GM19239 (cell line): Measurements from ENCODE around the gene PSMA6.
"Not testable (repeated sequence)": the region's sequence is repeated elsewhere in the genome, so short reads cannot be mapped to it uniquely, and the experiment has no call there.

Experiments
- DNase-seq: peaks from one replicate; pipeline ENCODE4 v3.0.0; 2011; ENCODE audit warnings: low spot score; ENCODE audit not compliant: insufficient read length
- FAIRE-seq: peaks from 2 replicates; lab custom pipeline; 2011; peaks lifted over from hg19 to GRCh38; lab: Jason Lieb, UNC

The PSMA6 gene

DNA sequence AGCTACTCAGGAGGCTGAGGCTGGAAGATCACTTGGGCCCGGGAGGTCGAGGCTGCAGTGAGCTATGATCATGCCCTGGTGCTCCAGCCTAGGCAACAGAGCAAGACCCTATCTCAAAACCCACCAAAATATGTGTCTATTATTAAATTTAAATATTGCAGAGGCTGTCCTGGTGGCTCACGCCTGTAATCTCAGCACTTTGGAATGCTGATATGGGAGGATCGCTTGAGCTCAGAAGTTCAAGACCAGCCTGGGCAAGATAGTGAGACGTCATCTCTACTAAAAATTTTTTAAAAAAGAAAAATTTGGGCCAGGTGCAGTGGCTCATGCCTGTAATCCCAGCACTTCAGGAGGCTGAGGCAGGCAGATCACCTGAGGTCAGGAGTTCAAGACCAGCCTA lies 13.9 kb downstream of the PSMA6 start:
- no peak for FAIRE-seq
- no peak for DNase-seq

DNA sequence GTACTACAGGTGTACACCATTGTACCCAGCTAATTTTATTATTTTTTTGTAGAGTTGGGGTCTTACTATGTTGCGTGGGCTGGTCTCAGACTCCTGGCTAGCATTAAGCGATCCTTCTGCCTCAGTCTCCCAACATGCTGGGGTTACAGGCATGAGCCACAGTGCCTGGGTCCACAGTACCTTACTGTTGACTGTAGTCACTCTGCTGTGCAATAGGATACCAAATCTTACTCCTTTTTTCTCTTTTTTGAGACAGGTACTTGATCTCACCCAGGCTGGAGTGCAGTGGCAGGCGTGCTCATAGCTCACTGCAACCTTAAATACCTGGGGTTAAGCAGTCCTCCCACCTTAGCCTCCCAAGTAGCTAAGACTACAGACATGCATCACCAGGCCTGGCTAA lies 25.6 kb downstream of the PSMA6 start:
- DNase-seq (no peak), FAIRE-seq (no peak)

DNA sequence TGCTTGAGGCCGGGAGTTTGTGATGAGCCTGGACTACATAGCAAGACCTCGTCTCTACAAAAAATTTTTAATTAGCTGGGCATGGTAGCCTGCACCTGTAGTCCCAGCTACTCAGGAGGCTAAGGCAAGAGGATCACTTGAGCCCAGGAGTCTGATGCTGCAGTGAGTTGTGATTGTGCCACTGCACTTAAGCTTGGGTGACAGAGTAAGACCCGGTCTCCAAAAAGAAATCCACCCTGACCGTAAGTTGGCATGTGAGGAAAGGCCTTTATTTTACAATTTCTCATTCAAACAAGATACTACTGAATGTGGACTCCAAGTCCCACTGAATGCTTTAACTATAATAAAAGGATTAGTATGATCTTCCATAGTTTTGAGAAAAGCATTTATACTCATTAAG lies 27.3 kb downstream of the PSMA6 start:
- DNase-seq (no peak), FAIRE-seq (no peak)

DNA sequence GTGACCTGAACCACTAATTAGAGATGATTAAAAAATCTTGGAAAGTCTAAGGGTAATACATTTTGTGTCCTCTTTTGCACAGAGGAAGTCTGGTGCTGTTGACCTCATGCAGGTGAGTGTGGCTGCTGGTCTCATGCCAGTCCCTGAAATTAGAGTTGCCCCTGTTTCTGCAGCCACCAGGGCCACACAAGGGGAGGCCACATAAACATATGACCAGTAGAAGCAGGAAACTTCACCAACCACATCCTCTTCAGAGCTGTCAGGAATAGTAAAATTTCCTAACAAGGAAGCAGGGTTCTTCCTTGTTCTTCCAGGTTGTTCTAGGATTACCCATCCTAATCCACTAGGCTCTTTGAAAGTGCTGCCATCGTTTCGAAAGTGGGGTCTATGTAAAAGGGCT lies 28.3 kb downstream of the PSMA6 start:
- FAIRE-seq, result no peak

DNA sequence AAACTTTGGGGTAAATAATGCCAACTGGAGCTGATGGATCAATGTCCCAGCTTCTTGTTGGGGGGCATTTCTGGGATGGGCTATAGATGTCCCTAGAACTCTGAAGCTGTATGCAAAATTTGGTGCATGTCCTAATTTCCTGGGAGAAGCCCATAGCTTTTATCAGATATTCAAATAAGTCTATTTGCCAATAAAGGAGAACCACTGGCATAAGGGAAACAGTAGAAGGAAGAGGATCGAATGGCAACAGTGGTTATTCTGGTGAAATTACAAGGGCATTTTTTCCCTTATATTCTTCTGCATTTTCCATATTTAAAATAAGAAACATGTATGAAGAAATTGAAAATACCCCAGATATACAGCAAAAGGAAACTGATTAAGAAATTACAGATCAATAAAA lies 34.2 kb downstream of the PSMA6 start:
- no peak for FAIRE-seq

More for the DNA sequence above, 28.3 kb downstream of the PSMA6 start:
- no peak for DNase-seq

DNA sequence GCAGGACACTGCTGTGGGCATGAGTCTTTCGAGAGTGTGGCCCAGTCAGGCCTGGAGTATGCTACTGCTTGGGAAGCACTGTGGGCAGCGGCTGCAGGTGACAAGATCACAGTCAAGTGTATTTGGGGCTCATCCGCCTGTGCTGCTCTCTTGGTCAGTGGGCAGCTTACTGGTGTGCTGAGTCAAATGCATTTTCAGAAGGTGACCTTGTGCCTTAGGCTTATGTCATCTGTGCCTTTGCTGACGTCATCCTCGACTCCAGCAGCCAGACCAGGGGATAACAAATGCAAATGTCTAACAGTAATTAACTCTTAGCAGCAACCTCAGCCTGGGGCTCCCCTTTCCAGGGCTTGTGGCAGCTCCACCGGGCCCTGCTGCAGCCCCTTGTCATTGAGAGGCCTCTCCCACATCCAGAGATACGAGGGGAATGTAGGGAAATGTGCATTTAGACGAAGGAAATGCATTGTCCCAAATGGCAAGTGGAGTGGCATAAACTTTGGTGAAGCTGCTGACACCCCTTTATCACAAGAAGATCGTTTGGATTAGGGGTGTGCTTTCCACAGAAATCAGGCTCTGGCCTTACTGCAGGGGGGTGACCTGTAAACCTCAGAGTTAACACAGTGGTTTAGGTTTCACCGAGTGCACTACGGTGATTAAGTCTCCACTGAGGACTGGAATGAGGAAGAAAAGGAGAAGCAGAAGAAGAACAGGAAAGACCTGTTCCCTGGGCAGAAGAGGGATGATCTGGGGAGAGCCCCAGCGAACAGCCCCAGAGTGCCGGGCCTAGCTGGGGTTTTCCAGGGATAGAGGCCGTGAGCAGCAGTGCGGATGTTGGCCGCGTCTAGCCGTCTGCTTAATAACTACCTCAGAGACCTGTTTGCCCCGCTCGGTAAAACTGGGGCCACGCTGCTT lies 39.7 kb downstream of the PSMA6 start:
- no peak for DNase-seq
- no peak for FAIRE-seq

More for the DNA sequence above, 34.2 kb downstream of the PSMA6 start:
- no peak for DNase-seq

DNA sequence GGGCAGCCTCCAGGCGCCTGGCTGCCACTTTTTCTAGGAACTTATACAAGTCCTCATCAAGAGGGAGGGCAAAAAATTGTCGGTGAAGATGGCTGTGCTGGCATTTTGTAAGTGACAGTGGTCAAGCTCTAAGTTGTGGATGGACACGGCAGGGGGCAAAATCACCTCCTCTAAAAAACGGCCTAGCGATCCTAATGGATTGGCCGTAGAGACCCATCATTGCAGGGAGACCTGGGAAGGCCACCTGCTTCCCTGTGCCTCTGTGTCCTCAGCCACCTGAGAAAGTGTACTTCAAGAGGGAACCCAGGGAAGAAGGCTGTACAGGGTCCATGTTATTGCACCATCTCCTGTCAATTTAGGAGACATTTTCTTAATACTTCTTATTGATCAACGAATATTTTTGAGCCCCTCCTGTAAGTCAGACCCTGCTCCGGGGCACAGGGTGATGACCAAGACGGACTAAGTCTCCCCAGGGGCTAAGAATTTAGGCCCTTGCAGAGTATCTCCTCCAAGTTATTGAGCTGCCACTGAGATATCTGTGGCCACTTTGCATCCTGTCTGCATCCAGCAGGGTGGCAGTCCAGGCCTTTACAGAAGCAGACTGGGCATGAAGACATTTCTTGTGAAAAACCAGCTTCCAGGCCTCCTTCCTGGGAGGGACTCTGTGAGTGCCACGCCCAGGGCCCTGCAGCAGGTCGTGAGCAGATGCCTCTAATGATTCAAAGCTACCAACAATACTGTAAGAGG lies 40.5 kb downstream of the PSMA6 start:
- no peak for DNase-seq
- no peak for FAIRE-seq

DNA sequence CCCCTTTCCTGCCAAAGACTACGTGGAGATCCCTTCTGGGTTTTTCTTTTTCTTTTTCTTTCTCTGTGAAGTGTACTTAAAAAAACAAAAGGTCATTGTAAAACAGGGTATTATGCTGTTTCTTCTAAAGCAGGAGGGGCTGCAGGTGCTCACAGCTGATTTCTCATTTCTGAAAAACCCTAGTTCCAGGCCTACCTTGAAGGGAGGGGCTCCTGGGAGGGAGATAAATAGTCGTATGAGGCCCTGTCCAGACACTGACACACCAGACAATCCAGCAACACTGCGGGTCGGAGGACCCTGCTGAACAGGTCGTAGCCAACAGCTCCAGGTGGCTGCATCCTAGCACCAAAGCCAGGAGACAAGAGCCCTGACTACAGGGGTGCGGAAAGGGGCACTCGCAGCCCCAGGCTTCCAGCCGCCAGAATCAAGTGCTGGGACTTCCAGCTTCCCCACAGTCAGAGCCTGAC lies 41.1 kb downstream of the PSMA6 start:
- DNase-seq (no peak), FAIRE-seq (no peak)

DNA sequence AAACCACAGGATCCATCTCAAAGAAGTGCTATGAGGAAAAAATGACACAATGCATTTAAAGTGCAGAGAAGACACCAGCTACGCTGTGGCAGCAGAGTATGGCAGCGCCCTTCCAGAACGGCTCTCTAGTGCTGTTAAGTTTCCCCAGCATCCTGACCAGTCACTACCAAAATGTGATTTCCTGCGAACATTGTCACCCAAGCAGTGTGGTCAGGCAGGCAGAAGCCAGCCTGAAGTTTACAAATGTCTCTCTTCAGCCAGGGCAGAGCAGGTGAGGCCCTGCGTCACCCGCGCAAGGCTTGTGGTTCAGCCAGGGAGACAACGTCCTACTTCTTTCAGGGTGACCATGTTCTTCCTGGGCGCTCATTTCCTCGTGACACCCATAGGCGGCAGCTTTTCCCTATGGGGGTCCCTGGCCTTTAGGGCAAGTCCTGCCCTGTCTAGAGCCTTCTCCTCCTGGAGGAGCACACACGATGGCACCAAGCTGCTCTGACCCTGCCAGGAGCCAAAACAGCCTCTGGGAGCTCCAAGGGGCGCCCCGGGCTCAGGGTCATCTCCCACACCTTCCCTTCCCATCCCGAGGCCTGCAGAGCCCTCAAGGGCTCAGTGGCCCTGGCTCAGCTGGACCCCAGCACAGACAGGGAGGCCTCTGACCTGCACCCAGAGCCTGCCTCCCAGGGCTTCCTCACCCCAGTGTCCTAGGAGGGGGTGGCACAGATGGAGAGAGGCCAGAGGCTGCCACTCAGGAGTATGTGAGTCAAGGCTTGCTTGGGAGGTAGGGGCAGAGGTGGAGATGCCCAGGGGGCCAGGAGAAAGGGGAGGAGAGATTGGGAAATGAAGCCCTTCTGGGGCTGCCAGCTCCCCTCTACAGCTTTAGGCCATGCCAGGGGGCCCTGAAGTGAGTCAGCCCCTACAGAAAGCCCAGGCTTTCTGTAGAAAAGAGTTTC lies 41.9 kb downstream of the PSMA6 start:
- DNase-seq (no peak), FAIRE-seq (no peak)

DNA sequence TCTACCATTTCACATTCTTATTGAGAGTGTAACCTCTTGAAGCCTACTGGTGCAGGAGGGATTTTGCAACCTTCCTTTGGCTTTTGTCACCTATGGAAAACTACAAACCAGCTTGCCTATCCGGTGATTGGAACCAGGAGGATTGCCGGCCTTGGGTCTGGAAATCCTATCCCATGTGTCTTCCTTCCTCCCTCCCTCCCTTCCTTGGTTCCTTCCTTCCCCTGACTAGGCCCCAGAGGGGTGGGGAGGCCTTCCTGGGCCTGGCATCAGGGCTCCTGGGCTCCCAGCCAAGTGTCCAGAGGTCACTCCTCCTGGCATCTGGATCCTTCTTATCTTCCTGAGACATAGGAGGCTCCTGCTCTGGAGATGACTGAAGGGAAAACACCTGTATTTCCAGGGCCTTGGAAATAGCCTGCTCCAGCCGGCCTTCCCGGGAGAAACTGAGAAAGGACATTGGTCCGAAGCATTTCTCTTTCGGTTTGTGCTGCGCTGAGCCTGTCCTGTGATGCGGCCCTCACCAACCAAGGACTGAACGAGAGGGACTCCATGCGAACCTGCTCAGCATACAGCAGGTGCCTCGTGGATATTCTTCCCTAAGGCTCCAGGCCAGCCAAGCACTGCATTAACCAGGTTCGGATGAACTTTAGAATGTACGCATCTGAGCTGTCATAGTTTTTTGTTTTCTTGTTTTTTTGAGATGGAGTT lies 43.4 kb downstream of the PSMA6 start:
- no peak for FAIRE-seq
- no peak for DNase-seq

DNA sequence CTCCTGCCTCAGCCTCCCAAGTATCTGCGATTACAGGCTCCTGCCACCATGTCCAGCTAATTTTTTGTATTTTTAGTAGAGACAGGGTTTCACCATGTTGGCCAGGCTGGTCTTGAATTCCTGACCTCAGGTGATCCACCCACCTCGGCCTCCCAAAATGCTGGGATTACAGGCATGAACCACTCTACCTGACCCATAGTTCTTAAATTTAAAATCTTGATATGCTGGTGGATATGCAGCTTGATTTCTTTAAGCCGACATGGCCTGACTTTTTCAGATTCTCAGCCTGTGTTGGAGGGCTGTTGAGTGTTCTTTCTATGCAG lies 44.0 kb downstream of the PSMA6 start:
- FAIRE-seq, DNase-seq: not testable (repeated sequence)

DNA sequence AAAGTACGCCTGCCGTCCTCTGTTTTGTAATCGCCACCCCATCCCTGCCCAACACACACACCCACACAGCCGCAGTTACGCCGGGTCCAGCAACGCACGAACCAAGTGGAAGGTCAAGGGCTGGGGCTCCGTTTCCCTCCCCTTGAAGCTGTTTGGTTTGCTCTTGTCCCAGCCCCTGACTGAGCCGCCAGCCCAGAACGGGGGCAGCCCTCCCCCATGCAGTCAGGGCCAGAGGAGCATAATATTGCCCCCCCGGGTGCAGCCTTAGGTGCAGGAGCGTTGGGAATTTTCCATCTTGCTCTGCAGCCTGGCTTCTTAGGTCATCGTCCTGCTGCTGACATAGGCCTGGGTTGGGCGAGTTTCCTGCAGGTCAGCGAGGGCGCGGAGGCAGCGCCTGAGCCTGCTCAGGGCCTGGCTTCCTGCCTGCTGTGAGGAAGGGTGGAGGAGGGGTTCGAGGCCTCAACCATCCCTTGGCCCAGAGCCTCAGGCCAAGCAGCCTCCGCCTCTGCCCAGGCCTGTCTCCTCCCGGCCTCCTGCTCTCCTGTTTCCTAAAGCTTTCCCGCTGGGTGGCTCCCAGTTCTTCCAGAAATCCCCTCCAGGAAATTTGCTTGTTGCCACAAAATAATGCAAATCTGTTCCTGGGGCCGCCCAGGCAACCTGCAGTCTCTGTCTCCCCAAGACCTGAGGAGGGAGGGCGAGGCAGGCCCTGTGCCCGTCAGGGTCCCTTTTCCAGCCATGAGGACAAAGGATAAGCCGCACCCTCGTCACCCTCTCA lies 44.5 kb downstream of the PSMA6 start:
- DNase-seq (no peak), FAIRE-seq (no peak)

DNA sequence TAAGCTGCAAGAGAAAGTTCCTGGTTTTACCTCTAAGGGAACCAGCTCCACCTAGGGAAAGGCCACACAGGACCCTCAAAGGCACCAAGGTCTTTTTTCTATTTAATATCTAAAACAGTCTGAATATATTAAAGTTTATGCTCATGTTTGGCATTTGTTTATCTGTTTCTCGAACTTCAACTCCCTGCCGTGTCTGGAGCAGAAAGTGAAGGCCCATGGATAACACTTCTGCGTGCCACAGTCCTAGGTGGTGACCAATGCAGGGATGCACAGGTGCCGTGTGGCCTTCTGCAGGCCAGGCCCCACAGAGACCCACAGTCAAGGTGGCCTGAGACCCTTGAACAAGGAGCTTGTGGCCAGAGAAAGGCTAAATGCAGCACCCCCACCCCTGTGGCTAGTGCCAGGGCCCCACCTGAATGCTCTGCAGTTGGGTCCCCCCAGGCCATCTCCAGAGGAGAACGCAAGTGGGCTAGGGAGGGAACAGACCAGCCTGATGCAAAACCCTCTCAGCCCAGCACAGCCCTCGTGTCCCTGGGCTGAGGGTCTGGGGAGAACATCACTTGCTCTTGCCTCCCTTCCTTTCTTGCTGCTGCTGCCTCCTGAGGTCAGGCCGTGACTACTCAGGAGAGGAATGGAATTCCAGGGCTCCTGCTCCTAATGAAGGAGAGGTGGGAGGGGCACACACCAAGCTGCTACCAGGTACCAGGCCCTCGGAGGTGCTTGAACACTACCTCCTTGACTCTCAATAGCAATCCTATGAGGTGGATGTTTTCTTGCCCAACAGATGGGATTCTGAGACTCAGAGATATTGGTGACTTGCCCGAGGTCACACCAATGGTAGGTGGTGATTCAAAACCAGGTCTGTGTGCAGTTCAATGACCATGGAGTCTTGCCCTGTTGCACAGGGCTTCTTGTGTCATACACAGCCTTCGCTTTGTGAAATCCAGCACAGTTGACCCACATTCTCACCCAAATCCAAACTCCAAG lies 45.4 kb downstream of the PSMA6 start:
- no peak for DNase-seq
- no peak for FAIRE-seq

DNA sequence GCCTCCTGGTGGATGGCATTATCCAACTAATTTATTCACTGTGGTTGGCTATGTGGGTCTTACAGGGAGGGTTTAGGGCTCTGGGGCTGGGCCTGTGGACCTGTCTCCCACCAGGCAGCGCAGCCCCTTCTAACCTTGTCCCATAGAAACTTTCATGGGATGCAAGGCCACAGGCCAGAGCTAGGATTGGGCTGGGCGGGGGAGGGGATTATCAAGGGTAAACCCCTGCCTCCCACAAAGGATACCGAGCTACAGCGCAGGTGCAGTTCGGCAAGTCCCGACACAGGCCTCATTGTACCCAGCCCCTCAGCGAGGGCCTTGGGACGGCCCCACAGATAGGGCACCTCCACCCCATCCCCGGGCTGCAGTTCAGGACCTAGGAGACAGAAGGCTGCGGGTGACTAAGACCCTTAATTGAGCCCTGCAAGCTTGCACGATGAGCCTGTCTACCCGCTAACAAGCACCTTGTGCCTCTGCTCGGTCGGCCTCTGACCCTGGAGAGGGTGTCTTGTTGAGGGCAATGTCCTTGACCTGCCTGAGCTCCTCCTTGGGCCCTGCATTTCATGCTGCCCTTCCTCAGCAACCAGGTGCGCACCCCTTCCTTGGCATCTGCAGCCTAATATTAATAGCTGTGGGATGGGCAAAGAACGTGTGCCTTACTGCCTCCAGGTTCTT lies 46.7 kb downstream of the PSMA6 start:
- no peak for DNase-seq
- no peak for FAIRE-seq

DNA sequence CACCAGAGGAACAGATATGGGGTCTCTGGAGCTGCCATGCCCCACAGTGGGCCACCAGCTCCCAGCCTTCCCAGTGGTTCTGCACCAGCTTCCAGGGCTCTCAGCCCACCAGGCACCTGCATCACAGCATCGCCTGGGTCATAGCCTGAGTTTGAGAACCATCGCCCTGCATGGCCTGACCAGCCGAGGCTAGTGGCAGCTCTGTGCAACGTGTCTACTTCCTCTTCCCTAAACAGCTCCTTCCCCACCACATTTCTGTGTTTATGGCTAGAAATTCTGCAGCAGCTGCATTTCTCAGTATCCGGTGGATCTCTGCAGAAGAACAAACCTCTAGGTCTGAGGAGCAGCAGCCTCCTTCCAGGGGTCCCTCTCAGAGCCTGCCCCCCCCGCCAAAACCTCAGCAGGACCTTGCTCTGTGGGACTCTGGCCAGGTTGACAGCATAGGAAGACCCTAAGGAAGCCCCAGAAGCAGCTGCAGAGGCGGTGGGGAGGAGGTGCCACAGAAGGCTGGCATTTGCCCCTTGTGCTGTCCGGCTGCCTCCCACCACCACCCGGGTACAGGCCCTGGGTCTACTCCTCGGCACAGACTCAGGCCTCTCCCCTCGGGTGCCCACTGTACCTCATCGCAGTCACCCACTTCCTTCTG lies 47.7 kb downstream of the PSMA6 start:
- DNase-seq, result no peak
- no peak for FAIRE-seq

DNA sequence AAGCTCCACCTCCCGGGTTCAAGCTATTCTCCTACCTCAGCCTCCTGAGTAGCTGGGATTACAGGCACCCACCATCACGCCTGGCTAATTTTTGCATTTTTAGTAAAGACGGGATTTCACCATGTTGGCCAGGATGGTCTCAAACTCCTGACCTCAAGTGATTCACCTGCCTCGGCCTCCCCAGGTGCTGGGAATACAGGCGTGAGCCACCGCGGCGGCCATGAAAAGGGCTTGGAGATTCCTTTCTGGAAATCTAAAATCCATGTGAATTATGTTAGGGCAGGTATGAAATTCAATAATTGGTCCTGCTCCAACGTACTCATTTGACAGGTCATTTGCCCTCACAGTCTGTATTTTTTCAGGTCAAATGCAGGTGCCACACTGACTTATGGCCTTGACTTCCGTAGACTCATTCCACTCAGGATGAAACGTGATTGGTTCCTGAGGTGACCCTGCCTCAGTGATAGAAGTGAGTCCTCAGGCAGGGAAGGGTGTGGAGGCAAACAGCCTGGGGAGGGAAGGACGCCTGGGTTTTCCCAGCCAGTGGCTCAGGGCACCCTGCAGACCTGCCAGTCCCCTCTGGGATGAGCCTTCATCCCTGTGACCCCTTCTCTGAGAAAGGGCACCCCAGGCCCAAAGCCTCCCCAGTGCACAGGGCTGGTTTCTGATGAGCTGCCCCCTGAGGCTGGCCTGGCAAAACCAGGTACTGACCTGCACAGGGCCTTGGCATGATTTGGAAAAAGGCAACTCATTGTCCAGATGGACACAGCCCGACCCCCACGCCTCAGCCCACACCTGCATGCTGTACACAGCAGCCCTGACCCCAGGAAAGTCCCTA lies 48.7 kb downstream of the PSMA6 start:
- FAIRE-seq, result no peak

More for the DNA sequence above, 48.7 kb downstream of the PSMA6 start:
- no peak for DNase-seq
